GM21619 (cell line): ENCODE data around the gene TANK.

Experiments used
- ATAC-seq: cut with Tn5 transposase; IDR thresholded peaks from one replicate; pipeline ENCODE4 v1.9.1; 2021; ENCODE audit not compliant: unreplicated experiment

The TANK gene, protein sequence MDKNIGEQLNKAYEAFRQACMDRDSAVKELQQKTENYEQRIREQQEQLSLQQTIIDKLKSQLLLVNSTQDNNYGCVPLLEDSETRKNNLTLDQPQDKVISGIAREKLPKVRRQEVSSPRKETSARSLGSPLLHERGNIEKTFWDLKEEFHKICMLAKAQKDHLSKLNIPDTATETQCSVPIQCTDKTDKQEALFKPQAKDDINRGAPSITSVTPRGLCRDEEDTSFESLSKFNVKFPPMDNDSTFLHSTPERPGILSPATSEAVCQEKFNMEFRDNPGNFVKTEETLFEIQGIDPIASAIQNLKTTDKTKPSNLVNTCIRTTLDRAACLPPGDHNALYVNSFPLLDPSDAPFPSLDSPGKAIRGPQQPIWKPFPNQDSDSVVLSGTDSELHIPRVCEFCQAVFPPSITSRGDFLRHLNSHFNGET

DNA sequence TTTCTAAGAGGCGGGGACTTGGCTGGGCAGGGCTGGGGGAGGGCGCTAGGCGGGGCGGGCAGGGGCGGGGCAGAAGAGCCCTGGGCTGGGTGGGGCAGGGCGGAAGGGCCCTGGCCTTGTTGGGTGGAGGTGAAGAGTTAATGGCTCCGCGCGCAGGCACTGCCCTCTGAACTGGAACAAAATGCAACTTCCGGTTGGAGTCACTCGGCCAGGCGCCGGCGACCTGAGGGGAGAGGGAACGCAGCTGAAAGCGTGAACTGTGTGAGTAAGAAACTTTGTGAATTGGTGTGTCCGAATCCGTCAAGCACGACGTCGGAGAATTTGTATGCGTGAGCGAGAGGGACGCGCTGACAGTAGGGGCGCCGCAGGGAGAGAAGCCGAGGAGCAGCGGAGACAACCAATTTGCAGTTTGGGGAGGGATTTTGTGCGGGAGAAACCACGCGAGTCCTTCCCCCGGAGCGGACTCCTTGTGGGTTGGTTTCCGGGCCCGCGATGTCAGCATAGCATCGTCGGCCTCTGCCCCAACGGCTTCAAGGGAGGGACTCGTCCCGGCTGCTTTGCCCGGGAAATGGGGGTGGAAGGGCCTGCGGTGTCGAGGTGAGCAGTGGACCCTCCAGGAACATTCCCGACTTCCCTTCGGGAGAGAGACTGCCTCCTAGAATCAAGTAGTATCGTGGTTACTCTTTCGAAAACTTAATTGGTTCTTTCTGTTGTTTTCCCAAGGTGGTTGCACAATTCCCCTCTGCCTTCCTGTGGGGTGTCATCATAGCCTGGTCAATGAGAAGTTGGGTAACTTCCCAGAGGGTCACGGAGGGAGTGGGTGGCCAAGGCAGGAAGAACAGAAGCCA, at the start of gene TANK:
TANK (plus strand) TSS at position 203 of the 848 bp plus-strand sequence. CDS start 19,235 bp downstream, outside the sequence.
- ATAC-seq: peak; percentile 87

GRCh38 chr2:161111531-161111930, 48.7 kb upstream of the TANK start:
- ATAC-seq: no peak

DNA sequence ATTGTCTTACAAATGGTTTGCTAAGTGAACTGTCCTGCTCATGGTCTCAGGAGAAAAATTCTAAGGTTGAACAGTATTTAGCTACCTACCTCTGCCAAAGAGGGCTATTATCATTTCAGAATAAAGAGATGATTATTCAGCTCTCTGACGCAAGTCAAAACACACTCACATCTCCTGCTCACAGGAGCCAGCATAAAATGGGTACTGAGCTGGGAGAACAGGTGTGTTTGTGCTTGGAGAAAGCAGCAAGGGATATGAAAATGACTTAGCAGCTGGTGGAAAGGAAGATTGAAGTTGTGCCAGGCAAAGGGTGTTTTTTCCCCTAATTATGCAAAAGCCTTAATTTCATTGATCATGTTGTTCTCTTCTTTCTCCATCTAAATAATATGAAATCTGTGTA, 47.3 kb upstream of the TANK start:
- no peak for ATAC-seq

DNA sequence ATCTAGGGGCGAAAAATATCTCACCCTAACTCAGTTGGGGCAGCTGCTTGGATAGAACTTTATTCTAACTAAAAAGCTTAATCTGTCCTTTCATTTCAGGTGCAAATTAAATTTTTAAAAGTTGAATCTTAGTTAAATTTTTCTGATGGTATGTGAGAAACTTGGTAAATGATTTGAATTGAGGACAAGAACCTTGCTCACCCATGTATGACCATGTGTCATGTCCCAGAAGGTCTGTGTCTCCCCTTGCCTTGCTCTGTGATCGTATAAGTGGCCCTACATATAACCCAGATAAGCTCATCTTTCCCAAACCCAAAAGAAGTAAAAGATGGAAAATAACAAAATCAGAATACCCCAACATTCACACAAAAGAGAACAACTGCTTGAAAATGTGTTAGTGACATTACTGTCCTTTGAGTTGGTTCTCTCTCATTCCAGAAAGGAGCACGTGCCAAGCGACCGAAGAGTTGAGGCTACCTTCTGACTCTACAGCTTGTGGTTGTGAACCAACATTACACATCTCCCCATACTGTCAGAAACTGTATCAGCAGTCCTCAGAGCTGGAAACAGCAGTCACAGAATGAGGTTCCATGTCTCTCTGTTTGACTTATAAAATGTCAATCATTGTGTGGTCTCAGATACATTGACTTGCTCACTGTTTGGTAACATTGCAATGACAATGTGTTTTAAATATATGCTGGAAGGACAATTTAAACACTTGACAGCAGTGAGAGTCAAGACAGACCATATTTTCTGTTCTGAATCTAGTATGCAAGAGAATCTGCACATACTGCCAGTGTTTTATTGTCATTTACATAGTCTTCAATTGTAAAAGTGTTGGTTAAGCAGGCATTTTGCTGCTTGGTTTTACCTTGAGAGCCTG, 46.3 kb upstream of the TANK start:
- no peak for ATAC-seq

- ATAC-seq: no peak
Measured at GRCh38 chr2:161115205-161115604, 45.0 kb upstream of the TANK start.

- ATAC-seq: no peak
Measured at GRCh38 chr2:161115605-161116380, 44.4 kb upstream of the TANK start.

GRCh38 chr2:161116509-161116908, 43.7 kb upstream of the TANK start:
- no peak for ATAC-seq

DNA sequence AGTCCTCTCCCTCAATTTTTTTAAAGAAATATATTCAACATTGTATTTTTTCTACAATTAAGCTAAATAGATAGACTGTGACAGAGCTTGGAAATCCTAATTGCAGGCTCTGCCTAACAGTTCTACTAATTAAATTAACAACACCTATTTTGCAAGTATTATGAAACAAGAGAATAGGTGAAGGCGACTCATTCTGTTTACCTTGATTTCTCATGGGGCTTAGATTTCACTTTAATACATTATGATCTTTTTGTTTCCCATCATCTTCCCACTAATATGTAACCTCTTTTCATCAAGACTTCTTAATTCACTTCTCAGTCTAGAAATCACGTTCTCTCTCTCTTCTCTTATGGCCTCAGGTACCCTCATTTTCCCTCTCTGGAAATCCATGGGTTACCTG, 42.7 kb upstream of the TANK start:
- ATAC-seq: no peak

DNA sequence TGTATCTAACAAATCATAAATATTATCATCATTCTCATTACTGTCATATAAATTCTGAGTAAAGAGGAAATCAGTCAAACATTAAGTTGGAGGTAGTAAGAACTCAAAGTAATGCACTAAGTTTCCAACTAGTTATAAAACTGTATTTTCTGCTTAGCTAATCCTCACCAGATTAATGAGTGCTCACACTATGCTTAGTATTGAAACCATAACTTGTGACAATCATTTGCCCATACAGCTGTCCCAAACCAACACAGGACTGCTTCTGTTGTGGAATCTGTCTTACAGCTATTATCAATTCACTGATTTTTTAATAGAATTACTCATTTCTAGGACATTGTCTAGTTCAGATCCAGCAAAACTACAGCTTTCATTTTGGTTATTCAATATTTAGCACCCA, 41.5 kb upstream of the TANK start:
- no peak for ATAC-seq

DNA sequence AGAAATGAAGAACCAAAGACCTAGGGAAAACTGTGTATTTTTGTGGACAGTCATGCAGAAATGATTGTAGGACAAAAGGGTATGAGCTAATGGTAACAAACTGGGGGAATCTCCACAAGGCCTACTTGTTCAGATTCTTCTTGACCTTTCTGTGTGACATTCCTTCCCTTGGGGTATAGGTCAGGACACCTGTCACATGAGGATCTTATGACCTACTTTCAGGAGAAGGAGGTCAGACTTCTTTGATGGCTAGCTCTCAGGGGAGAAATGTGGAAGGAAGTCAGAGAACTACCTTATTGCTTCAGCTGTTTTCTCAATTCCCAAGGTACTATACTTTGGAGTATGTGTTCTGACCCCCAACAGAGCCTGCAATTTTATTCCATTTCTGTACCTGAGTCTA, 40.7 kb upstream of the TANK start:
- ATAC-seq: no peak

- ATAC-seq: no peak
Measured at GRCh38 chr2:161120775-161121174, 39.5 kb upstream of the TANK start.

- ATAC-seq: no peak
Measured at GRCh38 chr2:161121622-161122021, 38.6 kb upstream of the TANK start.

- ATAC-seq: peak; percentile 60
Measured at GRCh38 chr2:161122772-161123530, 37.3 kb upstream of the TANK start.

- no peak for ATAC-seq
Measured at GRCh38 chr2:161123531-161124030, 36.6 kb upstream of the TANK start.

- ATAC-seq: peak; percentile 48
Measured at GRCh38 chr2:161124201-161124600, 36.0 kb upstream of the TANK start.

- no peak for ATAC-seq
Measured at GRCh38 chr2:161128885-161129284, 31.3 kb upstream of the TANK start.

DNA sequence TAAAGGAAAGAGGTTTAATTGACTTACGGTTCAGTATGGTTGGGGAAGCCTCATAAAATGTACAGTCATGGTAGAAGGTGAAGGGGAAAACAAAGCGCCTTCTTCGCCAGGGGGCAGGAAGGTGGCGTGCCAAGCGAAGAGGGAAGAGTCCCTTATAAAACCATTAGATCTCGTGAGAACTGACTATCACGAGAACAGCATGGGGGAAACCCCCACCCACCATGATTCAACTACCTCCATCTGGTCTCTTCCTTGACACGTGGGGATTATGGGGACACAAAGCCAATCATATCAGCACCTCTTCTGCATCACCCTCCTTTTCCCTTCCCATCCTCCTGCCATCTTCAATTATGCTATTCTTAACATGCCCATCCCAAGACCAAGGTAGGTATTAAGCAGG, 29.9 kb upstream of the TANK start:
- ATAC-seq: no peak

GRCh38 chr2:161131074-161131680, 29.1 kb upstream of the TANK start:
- ATAC-seq: no peak

DNA sequence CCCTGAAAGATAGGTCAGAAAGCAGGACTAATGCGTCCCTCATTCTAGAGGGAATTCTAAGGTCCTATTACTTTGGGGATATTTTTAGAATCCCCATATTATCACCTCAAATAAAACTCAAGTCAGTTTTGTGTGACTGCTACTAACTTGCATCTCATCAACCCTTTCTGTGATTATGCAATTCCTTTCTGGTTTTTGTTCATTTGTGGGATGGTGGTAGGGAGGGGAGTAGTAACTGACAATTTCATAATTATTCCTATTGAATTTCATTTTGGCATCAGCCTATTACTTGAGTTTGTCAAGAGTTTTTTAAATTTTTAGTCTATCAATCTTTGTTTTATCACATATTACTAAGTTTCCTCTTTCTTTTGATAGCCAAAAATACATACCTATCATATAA, 28.4 kb upstream of the TANK start:
- ATAC-seq: no peak
